Heart right ventricle (tissue), 16 donors: Measurements from ENCODE around the gene NDUFAF8. TPM values are rescaled to one million over a fixed set of nuclear protein-coding genes. Genes with fewer than 3 reads are reported as not detected.

Source experiments
- ATAC-seq, 8 donors: fragments of 200-7000 bp; cut with Tn5 transposase; one replicate each; pipeline ENCODE4 v1.9.1; 2020; ENCODE audit warnings: mild to moderate bottlenecking in 8 of 8, moderate library complexity in 8 of 8, moderate number of reproducible peaks in 1 of 8
- DNase-seq, 2 donors: peaks; one replicate each; pipeline ENCODE4 v3.0.0-alpha.2; 2020
- H3K27ac ChIP-seq, 10 donors: fragments of 200-600 bp; sonication (generic) in 2 of 10; one replicate each; pipeline versions ENCODE4 v1.5.0 to v1.8.0; 2020 to 2022; ENCODE audit warnings: mild to moderate bottlenecking in 3 of 10
- H3K27me3 ChIP-seq, 7 donors: fragments of 200-600 bp; one replicate each; pipeline ENCODE4 v1.8.0; 2021 to 2022; ENCODE audit warnings: mild to moderate bottlenecking in 2 of 7
- H3K36me3 ChIP-seq, 9 donors: fragments of 200-600 bp; sonication (generic) in 1 of 9; one replicate each; pipeline versions ENCODE4 v1.5.0 to v1.8.0; 2020 to 2022; ENCODE audit warnings: mild to moderate bottlenecking in 2 of 9
- H3K4me1 ChIP-seq, 9 donors: fragments of 200-600 bp; sonication (generic) in 1 of 9; one replicate each; pipeline versions ENCODE4 v1.5.0 to v1.8.0; 2020 to 2022; ENCODE audit warnings: mild to moderate bottlenecking in 4 of 9
- H3K4me3 ChIP-seq, 10 donors: fragments of 200-600 bp; sonication (generic) in 2 of 10; one replicate each; pipeline versions ENCODE4 v1.5.0 to v1.8.0; 2020 to 2022; ENCODE audit warnings: mild to moderate bottlenecking in 7 of 10, moderate library complexity in 2 of 10
- H3K9me3 ChIP-seq, 11 donors: fragments of 200-600 bp in 10 of 11; sonication (generic) in 2 of 11; one replicate each; pipeline versions ENCODE4 v1.5.0 to v1.8.0; 2013 to 2022; ENCODE audit warnings: mild to moderate bottlenecking in 2 of 11, control low read depth in 1 of 11, moderate library complexity in 1 of 11
- CTCF ChIP-seq, 9 donors: fragments of 200-600 bp; sonication (generic) in 2 of 9; IDR thresholded peaks; one replicate each; pipeline versions ENCODE4 v1.5.0 to v1.8.0; 2021 to 2022; ENCODE audit warnings: antibody characterized with exemption in 9 of 9, mild to moderate bottlenecking in 5 of 9, moderate library complexity in 1 of 9
- WGBS, 2 donors: extraction: QIAGEN DNeasy Blood & Tissue Kit; methylation state at CpG; one replicate each; pipeline ENCODE4 v1.1.7; 2013; ENCODE audit warnings: inconsistent platforms in 1 of 2; 5-methylcytosine and 5-hydroxymethylcytosine counted together
- intact Hi-C, 10 donors: fragments of 100-400 bp; cut with DNase I; formaldehyde crosslinking; loops; one replicate each; pipeline versions ENCODE4 v1.11.1 to v1.14.2; 2022
- polyA plus RNA-seq, 2 donors: library from polyadenylated mRNA; stranded (reverse); fragments of 200-250 nt; gene quantifications; one replicate each; pipeline ENCODE4 v1.2.3, GENCODE V29; 2013
- total RNA-seq, 10 donors: library from RNA; stranded (reverse); fragmentation: NEBNext Ultra II Directional in 3 of 10; extraction: Animal tissue kit (Norgen Biotek cat#: 25700) in 3 of 10; gene quantifications; one replicate each; pipeline versions ENCODE4 v1.2.1 to v1.2.4, GENCODE V29; 2021 to 2023
- donor health status: Arrhythmogenic right ventricular cardiomyopathy.
- donor health status: ischemic (EF 13 %, LVEDD 7.1; RV severe dilation, severe dysfunction).
- donor health status: healthy with polysubstance abuse.
- donor health status: DM: no; HTN: yes; CAD: no.
- donor health status: DM: no; HTN: no; CAD: no.
- donor health status: ischemic (EF 25% LVEDD 6.9; RV normal size, moderate dysfunction).
- donor health status: ischemic (EF 25% LVEDD 5.7; RV mildly dilated, moderate dysfunction).
- donor health status: healthy.
- donor health status: DM: yes; HTN: yes; CAD: no.
- donor health status: Ischemic cardiomyopathy.
- donor health status: ischemic (EF 35%, LVEDD 5.7; RV mildly dilated, moderate dysfunction).
- donor health status: nonischemic (EF 11% LVEDD 7.7; RV severe dilation, severe dysfunction).
- donor health status: DM: yes; HTN: yes; CAD: no.
- donor health status: PGD.
- donor health status: ischemic (EF 29% LVEDD 5.4; RV normal size, mild dysfunction).
- donor health status: nonischemic (EF 23%, LVEDD 6.1; RV moderate dilation, normal function).

Gene NDUFAF8
- total and polyA plus RNA-seq, 12 donors = 41.5 to 74.8 (median 58.9) TPM

- H3K36me3 ChIP-seq = peaks cover 0 to 36% (median 0%) of the 10 kb centered on the region in 9 donors
- ATAC-seq = no peak
- peaks cover 7 to 34% (median 21%) of the 10 kb centered on the region in 9 donors for H3K4me1 ChIP-seq
- 76% methylated on average over 31 to 32 of the region's 33 CpGs for WGBS, 2 donors
- intact Hi-C loops = loop anchor here in 4 of 10 donors (5.0 to 10.0 kb wide), 2 partner anchors 100 to 218 kb away; no protein-coding TSS in a partner anchor
- peak in 1 of 2 donors; percentile 8 for DNase-seq
- H3K9me3 ChIP-seq = no peaks in the 10 kb centered on the region
- no peaks in the 10 kb centered on the region for H3K27me3 ChIP-seq
- no peak overlapping the region for H3K4me3 ChIP-seq
- TF ChIP-seq CTCF (IDR thresholded peaks at IDR 0.05) = no peak
- H3K27ac ChIP-seq = no peak overlapping the region
Measured at GRCh38 chr17:81242421-81243332, 3.6 kb downstream of the NDUFAF8 start.

GRCh38 chr17:81243333-81243664 is 4.2 kb downstream of the NDUFAF8 start:
- no peak overlapping the region for H3K27ac ChIP-seq
- no peak overlapping the region for H3K4me3 ChIP-seq
- WGBS, 2 donors = 85 to 89% methylated on average over 10 of the region's 10 CpGs
- peaks cover 6 to 27% (median 15%) of the 10 kb centered on the region in 9 donors for H3K4me1 ChIP-seq
- DNase-seq (peak in 1 of 2 donors; percentile 5), ATAC-seq (no peak)
- H3K36me3 ChIP-seq = peaks cover 0 to 39% (median 0%) of the 10 kb centered on the region in 9 donors
- no peaks in the 10 kb centered on the region for H3K9me3 ChIP-seq
- TF ChIP-seq CTCF (IDR thresholded peaks at IDR 0.05) = no peak
- H3K27me3 ChIP-seq = no peaks in the 10 kb centered on the region
- intact Hi-C loops = loop anchor here in 4 of 10 donors (5.0 to 10.0 kb wide), 2 partner anchors 101 to 218 kb away; no protein-coding TSS in a partner anchor

- H3K27me3 ChIP-seq = no peaks in the 10 kb centered on the region
- peaks cover 0 to 45% (median 0%) of the 10 kb centered on the region in 9 donors for H3K36me3 ChIP-seq
- TF ChIP-seq CTCF (IDR thresholded peaks at IDR 0.05) = no peak
- H3K4me3 ChIP-seq = no peak overlapping the region
- H3K9me3 ChIP-seq = no peaks in the 10 kb centered on the region
- H3K4me1 ChIP-seq = peaks cover 6 to 25% (median 13%) of the 10 kb centered on the region in 9 donors
- DNase-seq (peak in 1 of 2 donors; percentile 11), ATAC-seq (no peak)
- WGBS, 2 donors = 77 to 80% methylated on average over 24 of the region's 24 CpGs
- intact Hi-C loops = loop anchor here in 4 of 10 donors (5.0 to 10.0 kb wide), 2 partner anchors 102 to 220 kb away; no protein-coding TSS in a partner anchor
- no peak overlapping the region for H3K27ac ChIP-seq
Measured at GRCh38 chr17:81244358-81245023, 5.4 kb downstream of the NDUFAF8 start.

GRCh38 chr17:81245024-81245664 is 6.0 kb downstream of the NDUFAF8 start:
- ATAC-seq (no peak), DNase-seq (no peak)
- Histone ChIP-seq H3K9me3 (no peaks in the 10 kb centered on the region), H3K4me1 (peaks cover 1 to 18% (median 8%) of the 10 kb centered on the region in 9 donors), H3K27ac (no peak overlapping the region), H3K27me3 (no peaks in the 10 kb centered on the region), H3K36me3 (peaks cover 0 to 52% (median 6%) of the 10 kb centered on the region in 9 donors), H3K4me3 (no peak overlapping the region)
- no peak for TF ChIP-seq CTCF (IDR thresholded peaks at IDR 0.05)
- intact Hi-C loops = loop anchor here in 1 of 10 donors (10.0 kb wide), 1 partner anchor 220 kb away; no protein-coding TSS in a partner anchor
- WGBS, 2 donors = 86 to 87% methylated on average over 25 of the region's 25 CpGs
